GM12891 (cell line): ENCODE results near the gene LRRN4CL.

Experiments
- POLR2A ChIP-seq: IDR thresholded peaks from 2 replicates; pipeline ENCODE4 v1.6.1; 2011; ENCODE audit warnings: low read depth, low read length, control low read depth
- POLR2AphosphoS5 ChIP-seq: IDR thresholded peaks from 2 replicates; pipeline ENCODE4 v1.6.1; 2011; ENCODE audit warnings: low read depth, low read length, control low read depth
- TAF1 ChIP-seq: IDR thresholded peaks from 2 replicates; pipeline ENCODE4 v1.6.1; 2011; ENCODE audit warnings: low read depth, low read length, control low read depth

- peak; percentile 89 for TF ChIP-seq POLR2A
- TF ChIP-seq POLR2AphosphoS5: peak; percentile 94
- TF ChIP-seq TAF1: peak; percentile 64
Observed at GRCh38 chr11:62671608-62672389, 17.5 kb downstream of the LRRN4CL start, which contains the start of the genes LBHD1 and UQCC3.
